Mucosa of gallbladder (tissue), 1 donor: ENCODE results near the gene HPS1. TPM values are rescaled to one million over a fixed set of nuclear protein-coding genes. Genes with fewer than 3 reads are reported as not detected.
A peak's percentile ranks its signal among the peaks of the same experiment; 100 is the strongest.

Experiments used
- DNase-seq: peaks from one replicate; pipeline ENCODE4 v3.0.0-alpha.2; 2020; ENCODE audit warnings: low spot score
- total RNA-seq: library from RNA; stranded (reverse); gene quantifications from one replicate; pipeline ENCODE4 v1.2.1, GENCODE V29; 2021
- donor health status: DM: no; HTN: no; CAD: no.

The HPS1 gene
- total RNA-seq, 1 donor from 2014 or later = 83.2 TPM

DNA sequence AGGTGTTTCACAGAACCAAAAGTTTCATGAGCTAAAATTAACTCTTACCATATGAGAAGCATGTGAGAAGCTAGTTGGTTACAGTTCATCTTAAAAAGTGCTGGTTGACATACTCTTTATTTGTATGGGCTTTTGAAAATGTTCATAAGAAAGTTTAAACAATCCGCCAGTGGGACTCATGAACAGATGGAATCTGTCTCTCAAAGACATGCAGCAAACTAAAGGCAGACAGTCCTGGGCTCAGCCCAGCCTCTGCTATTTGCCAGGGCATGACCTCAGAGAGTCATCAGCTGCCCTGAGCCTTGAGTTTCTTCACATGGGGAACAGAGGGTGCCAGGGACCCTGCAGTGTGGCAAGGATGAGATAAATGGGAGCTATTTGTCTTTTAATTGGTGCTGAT lies 35.0 kb downstream of the HPS1 start:
- DNase-seq = no peak

DNA sequence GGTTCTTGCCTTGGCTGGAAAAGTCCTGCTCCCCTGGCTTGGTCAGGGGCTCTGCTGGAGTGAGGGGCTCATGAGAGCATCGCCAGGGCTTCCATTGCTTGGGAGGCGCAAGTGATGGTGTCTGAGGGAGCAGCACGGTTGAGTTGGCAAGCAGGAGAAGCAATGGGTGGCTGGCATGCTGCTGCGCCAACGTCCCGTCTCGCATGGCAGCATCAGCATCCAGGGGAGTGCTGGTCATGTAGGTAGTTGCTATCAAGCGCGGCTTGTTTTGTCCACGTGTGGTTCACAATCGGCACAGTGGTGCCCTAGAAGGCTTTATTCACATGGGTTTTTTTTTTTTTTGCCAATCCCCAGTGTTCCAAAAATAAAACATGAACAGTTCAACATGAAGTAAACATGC lies 35.6 kb downstream of the HPS1 start:
- DNase-seq = no peak

DNA sequence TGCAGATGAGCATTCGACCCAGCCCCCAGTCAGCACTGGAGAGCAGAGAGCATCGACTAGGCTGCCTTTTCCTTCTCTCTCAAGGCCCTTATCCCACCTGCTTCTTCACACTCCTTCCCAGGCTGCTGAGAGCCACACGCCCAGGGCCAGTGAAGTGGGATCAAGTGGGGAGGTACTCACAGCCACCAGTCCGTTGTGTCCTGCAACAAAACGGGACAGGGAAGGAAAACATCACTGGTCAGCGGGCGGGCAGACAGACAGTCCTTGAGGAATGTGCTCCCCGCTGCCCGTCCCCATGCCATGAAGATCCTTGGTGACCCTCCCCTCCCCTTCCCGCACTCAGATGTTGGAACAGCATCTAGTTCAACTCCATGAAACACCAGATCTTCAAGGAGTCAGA lies 36.0 kb downstream of the HPS1 start:
- DNase-seq = no peak

DNA sequence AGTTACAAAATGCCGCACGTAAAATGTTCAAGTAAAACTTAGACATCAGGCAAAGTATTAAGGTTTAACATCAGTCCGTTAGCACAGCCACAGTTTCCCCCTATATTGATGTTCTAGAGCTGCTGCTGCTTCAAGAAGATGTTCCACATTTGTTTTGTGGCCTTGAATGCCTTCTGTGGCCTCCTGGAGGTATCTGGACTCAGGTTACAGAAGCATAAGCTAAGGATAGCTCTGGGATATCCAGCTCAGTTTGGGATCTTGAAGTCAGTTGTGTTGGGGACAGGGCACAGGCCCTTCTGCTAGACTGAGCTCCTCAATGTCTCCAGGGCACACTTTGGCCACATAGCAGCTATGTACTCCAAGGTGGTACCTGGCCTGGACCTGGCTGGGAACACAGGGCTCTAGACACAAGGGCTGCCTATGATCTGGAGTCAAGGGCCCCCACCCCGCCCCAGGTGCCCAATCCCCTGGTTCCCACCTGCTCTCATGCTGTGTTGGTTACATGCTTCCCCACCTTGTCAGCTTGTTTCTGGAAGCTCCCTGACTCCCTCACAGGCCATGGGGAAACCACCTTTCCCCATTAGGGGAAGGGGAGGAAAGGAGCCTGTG lies 36.5 kb downstream of the HPS1 start:
- no peak for DNase-seq

DNA sequence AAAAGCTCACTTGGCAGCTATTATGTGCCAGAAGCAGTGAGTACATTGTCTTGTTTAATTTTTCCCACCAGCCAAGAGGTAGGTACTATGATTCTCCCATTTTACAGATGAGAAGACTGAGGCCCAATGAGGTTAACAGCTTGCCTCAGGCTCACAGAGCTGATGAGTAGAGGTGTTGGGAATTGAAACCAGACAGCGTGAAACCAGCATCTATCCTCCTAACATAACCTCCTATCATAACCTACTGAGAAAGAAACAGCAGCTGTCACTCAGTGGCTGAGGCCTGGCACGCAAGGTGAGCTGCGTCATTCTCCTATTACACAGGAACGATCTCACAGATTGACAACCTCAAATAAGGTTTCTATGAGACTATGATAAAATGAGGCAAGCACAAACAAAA lies 37.9 kb downstream of the HPS1 start:
- no peak for DNase-seq

- no peak for DNase-seq
Measured at GRCh38 chr10:98407744-98408241, 38.9 kb downstream of the HPS1 start.

GRCh38 chr10:98407017-98407743 lies 39.6 kb downstream of the HPS1 start:
- DNase-seq = no peak

DNA sequence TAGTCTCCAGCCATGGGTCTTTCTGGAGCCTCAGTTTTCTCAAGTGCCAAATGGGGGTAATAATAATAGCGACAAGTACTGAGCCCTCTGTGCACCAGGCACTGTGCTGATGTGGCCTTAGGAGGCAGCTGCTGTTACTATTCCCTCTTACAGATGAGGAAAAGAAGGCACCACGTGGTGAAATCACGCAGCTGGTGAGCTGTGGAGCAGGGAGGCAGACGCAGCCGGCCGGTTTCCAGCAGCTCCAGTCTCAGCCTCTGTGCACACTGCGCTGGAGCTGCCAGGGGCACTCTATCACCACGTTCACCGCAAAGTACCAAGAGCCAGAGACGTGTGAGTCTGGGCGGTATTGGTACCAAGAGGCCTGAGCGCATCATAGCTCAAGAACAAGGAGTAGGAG lies 41.3 kb downstream of the HPS1 start:
- DNase-seq = no peak

DNA sequence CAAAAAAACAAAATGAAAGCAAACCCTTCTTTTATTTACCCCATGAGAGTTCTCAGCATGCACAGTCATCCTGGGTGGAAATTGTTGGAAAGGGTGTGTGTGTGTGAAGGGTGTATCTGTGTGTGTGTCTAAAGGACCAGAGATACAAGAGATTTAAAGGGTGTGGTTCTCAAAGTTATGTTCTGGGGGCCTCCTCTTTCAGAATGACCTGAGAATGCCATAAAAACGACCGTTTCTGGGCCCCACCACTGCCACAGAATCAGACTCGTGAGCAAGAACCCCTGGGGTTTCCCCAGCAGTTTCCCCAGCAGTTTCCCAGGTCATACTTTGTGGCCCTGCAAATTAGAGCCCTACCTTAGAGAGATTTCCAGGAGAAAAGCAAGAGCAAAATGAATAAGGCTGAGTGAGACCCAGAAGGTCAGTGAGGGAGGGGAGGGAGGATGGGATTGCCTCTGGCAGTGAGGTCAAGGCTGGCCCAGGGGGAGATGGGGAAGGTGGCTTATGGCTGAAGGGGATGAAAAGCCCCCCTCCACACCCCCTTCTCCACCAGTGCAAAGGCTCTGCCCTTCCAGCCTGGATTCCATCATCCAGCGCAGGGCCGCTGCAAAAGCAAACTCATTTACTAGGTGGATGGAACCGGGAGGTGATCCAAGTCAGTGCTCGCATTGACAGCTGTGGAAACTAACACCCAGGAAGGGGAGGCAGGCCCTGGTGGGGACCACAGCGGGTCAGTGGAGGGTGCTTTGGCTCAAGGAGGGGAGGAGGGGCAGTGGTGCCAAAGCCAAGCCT lies 42.0 kb downstream of the HPS1 start:
- no peak for DNase-seq

- DNase-seq = no peak
Measured at GRCh38 chr10:98403812-98404504, 42.8 kb downstream of the HPS1 start.

- no peak for DNase-seq
Measured at GRCh38 chr10:98402931-98403718, 43.6 kb downstream of the HPS1 start.

- DNase-seq = no peak
Measured at GRCh38 chr10:98402478-98402877, 44.3 kb downstream of the HPS1 start.

DNA sequence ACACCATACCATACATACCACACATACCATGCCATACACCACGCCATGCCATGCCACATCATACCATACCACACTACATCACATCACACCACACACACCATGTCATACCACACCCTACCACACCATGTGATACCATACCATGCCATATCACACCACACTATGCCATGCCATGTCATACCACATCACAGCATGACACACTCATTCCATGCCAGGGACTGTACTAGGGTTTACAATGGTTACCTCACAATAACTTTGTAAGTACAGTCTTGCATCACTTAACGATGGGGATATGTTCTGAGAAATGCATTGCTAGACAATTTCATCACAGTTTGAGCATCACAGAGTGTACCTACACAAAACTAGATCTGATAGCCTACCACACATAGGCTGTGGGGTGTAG lies 46.3 kb downstream of the HPS1 start:
- DNase-seq = no peak

- no peak for DNase-seq
Measured at GRCh38 chr10:98399784-98400183, 47.0 kb downstream of the HPS1 start.

DNA sequence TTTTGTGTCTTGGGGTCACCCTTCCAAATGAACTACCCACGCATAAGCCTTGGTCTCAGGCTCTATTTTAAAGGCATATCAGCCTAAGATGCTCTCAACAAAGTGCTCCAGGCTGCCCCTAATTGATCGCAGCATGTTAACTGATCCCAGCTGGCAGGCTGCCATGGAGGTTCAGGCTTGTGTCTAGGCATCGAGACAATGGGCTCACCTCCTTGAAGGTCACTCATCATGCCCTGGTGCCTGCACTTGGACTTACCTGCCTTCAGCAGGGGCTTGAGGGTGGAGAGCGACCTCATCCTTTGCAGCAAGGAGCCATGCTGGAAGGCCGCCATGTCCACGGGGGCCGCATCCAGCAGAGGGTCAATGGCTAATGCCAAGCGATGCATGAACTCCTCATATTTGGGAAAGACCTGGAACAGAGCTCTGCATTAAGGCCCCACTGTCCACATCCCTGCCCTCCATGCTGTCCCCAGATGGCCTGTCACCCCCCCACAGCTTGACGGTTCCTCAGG lies 49.6 kb downstream of the HPS1 start:
- DNase-seq = no peak

DNA sequence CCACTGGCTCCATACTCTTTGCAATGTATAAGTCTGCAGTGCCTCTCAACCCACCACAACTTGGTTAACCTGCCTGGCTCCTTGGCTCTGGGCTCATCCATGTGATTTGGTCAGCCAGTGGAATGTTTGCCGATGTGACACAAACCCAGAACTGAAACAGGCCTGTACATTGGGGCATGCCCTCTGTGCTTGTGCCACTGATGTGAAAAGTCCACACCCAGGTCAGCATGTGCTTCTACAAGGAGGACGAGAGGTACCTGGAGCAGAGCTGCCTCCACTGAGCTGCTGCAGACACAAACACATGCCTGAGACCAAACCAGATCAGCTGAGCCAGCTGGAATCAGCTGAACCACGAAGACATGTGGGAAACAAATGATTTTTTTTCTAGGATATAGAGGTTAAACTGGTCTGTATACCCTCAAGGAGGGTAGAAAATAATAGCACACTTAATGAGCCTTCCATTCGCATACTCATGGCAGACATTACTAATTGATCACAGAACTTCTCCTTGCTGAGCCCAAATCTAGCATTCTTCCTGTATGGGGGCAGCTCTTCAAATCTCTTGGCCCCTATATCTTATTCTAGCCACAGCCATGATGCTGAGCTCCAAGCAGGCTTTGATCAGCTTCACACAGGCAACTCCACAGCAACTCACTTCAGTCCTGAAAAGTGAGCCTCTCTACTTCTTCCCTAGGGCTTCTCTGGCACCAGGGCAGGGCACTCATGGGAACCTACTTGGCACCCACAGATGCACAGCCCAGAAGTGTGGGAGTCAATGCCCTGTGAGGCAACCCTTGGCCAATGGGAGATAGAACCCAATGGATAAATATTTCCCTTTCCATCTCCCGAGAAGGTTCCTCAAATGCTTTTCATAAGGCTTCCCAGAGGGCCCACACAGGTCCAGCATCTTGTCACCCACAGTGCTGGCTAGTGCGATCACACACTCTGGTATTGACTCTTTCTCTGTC lies 50.4 kb downstream of the HPS1 start:
- DNase-seq = no peak

DNA sequence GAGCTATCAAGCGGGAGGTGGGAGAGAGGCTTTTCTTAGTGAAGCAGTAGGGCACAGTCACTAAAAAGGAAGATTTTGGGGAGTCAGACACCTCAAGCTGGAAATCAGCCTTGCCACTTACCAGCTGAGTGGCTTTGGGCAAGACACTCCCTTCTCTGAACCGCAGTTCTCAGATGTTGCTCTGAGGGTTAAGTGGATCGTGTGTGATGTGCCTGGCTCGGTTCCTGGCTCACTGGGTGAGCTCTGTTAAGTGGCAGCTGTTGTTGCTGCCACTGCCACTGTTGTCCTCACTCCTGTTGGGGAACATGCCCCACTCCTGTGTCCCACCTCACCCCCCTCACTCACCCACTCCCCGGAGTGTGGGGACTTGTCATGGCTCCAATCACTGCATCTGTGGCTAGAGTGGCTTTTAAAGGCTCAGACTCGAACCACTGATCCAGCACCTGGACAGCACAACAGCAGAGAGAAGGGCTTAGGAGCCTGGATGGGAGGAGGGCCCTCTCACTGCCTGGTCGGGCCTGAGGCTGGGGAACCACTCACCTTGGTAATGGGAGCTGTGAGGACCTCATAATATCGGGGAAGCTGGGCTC lies 51.8 kb downstream of the HPS1 start:
- DNase-seq = no peak

- DNase-seq = peak; percentile 32
Measured at GRCh38 chr10:98391578-98391991, 55.1 kb downstream of the HPS1 start.

DNA sequence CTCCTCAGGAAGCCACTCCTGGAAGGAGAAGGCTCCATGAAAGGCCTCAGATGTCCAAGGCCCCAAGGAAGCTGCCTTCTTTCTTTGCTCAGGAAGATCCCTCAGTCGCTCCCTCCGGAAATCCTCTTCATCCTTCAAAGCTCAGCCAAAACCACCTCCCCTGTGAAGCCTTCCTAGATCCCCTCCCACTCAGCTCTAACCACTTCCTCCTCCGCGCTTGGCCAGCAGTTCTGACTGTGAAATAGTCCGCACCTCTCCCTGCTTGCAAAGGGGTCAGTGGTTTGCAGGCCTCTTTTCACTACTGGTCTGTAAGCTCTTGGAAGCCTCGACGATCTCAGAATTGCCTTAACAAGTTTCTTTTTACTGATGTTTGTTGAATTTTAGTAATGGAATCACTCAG lies 55.7 kb downstream of the HPS1 start:
- no peak for DNase-seq

GRCh38 chr10:98390406-98390805 lies 56.3 kb downstream of the HPS1 start:
- DNase-seq = no peak
